ENCODE data around the gene CD34.
"Not testable (repeated sequence)": the region's sequence is repeated elsewhere in the genome, so short reads cannot be mapped to it uniquely, and the experiment has no call there.

Gene CD34

DNA sequence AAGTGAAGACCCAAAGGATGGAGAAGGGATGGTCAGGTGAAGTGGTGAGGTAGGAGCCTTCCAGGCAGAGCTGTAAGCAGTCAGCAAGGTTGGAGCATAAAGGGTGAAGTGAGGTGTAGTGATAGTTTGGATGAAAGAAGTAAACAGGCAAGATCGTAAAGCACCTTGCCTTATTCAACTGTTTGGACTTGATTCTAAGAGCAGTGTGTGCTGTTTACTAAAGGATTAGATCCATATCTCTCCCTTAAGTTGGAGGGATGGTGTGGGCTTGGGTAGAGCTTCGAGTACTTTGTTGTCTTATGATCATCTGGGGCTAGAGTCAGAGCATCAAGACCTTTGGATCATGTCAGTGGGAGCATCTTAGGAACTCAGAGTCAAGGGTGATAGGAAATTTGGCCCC, 39.8 kb upstream of the CD34 start:
- DNase-seq (ENCODE audit: insufficient read length, low spot score) (no peak), FAIRE-seq (no peak)
- TF ChIP-seq TAF1 (IDR thresholded peaks at IDR 0.05; ENCODE audit: low read depth, low read length): no peak
- no peak for TF ChIP-seq POLR2AphosphoS5 (IDR thresholded peaks at IDR 0.05; ENCODE audit: low read depth, low read length)
- TF ChIP-seq POU2F2 (IDR thresholded peaks at IDR 0.05; ENCODE audit: low read depth, low read length): no peak
- TF ChIP-seq SPI1 (IDR thresholded peaks at IDR 0.05; ENCODE audit: low read depth, low read length): no peak
- TF ChIP-seq PAX5 (IDR thresholded peaks at IDR 0.05; ENCODE audit: insufficient read depth, low read length, severe bottlenecking): no peak
- no peak for TF ChIP-seq POLR2A (IDR thresholded peaks at IDR 0.05; ENCODE audit: low read depth, low read length)

DNA sequence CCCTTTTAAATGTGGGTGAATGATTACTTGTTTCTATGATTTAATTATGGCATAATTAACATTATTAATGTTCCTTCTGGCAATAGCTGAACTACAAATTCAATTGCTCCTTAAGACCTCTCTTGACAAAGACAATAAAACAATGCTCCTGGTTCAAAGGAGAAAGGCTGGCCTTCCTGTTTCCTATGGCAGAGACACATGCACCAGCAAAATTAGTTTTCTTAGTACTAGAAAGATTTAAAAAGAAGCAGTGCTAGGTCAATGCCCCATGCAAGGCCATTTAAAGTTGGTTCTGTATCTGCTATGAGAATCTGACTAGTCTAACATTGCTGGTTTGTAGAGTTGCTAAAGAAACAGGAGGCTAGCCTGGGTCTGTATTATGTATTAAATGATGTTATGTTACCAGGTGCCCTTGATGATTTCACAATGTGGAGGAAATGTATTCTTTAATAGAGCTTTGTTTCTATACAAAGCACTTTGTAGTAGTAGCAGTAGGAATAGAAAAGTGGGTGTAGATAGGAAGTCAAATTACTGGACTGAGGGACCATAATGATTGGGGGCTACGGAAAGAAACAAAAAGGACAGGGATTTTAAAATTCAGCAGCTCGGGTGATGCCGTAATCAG, 38.8 kb upstream of the CD34 start:
- TF ChIP-seq POLR2A (IDR thresholded peaks at IDR 0.05; ENCODE audit: low read depth, low read length) (no peak), SPI1 (IDR thresholded peaks at IDR 0.05; ENCODE audit: low read depth, low read length) (no peak), PAX5 (IDR thresholded peaks at IDR 0.05; ENCODE audit: insufficient read depth, low read length, severe bottlenecking) (no peak), POU2F2 (IDR thresholded peaks at IDR 0.05; ENCODE audit: low read depth, low read length) (no peak), TAF1 (IDR thresholded peaks at IDR 0.05; ENCODE audit: low read depth, low read length) (no peak), POLR2AphosphoS5 (IDR thresholded peaks at IDR 0.05; ENCODE audit: low read depth, low read length) (no peak)
- FAIRE-seq (no peak), DNase-seq (ENCODE audit: insufficient read length, low spot score) (no peak)

DNA sequence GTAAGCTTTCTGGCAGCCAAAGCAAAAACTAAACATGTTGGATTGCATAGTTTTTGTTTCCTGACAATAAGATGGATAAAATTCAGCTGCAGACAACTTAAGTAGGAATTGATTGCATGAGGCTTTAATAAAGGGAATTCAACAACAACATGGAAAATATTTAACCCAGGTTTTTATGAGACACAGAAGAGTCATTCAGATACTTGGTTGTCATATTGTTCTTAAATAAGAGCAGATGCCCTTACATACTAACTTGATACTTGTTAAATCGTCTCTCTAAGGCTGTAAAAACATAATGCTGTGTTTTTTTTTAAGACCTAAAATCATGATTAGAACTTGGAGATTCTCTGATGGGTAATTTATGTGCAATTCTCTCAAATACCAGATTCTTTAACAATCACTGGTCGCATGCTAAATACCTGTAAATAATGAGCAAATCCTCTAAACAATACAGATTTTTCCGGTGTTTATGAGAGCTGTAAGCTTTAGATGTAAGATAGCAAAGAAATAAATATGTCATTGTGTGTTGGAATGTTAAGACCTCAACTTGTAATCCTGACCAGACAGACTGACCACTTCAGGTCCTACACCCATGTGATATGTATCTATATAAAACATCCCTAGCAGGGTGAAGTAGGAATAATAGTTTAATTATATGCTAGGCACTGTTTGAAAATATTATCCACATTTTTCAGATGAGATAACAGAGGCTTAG, 37.8 kb upstream of the CD34 start:
- FAIRE-seq (no peak), DNase-seq (ENCODE audit: insufficient read length, low spot score) (no peak)

DNA sequence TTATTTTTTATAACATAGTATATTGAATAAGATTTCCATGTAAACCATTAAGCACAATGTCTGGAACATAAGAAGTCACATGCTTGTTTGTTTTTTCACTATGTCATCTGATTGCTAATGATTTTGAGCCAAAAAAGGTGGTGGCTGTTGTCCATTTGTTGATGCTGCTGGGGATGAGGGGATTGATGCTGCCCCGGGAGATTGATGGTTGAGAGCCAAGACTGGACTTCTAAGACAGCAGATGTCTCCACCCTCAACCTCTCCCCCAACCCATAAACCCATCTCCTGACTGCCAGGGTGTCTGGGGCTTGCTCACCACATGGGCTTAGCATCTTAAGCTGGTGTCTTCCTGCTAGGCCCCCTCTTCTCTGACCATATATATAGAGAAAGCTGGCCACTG, 35.8 kb upstream of the CD34 start:
- DNase-seq (ENCODE audit: insufficient read length, low spot score) (no peak), FAIRE-seq (no peak)
- TF ChIP-seq TAF1 (IDR thresholded peaks at IDR 0.05; ENCODE audit: low read depth, low read length): no peak
- no peak for TF ChIP-seq PAX5 (IDR thresholded peaks at IDR 0.05; ENCODE audit: insufficient read depth, low read length, severe bottlenecking)
- no peak for TF ChIP-seq POU2F2 (IDR thresholded peaks at IDR 0.05; ENCODE audit: low read depth, low read length)

More for the DNA sequence above, 37.8 kb upstream of the CD34 start:
- no peak for TF ChIP-seq POLR2A (IDR thresholded peaks at IDR 0.05; ENCODE audit: low read depth, low read length)
- no peak for TF ChIP-seq SPI1 (IDR thresholded peaks at IDR 0.05; ENCODE audit: low read depth, low read length)
- TF ChIP-seq POU2F2 (IDR thresholded peaks at IDR 0.05; ENCODE audit: low read depth, low read length): no peak
- no peak for TF ChIP-seq PAX5 (IDR thresholded peaks at IDR 0.05; ENCODE audit: insufficient read depth, low read length, severe bottlenecking)
- TF ChIP-seq POLR2AphosphoS5 (IDR thresholded peaks at IDR 0.05; ENCODE audit: low read depth, low read length): no peak
- no peak for TF ChIP-seq TAF1 (IDR thresholded peaks at IDR 0.05; ENCODE audit: low read depth, low read length)

DNA sequence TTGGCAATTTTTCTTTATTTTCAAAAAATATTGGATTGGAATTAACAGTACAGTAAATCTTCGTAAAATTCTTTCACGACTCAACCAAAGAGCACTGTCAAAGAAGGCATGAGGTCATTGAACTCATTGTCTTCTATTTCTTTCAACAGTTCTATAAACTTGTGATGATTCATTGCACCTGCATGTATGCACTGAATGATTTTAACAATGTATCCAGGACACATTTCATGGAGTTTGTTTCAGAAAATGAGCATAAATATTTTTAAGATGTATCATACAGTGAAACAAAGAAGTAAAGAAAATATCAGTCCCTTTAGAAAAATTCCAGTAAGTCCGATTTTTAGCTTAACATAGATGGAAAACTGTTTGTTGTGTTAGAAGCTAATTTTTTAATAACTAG, 33.6 kb upstream of the CD34 start:
- DNase-seq (ENCODE audit: insufficient read length, low spot score) (no peak), FAIRE-seq (no peak)
- TF ChIP-seq SPI1 (IDR thresholded peaks at IDR 0.05; ENCODE audit: low read depth, low read length): no peak
- TF ChIP-seq POLR2A (IDR thresholded peaks at IDR 0.05; ENCODE audit: low read depth, low read length): no peak
- TF ChIP-seq POLR2AphosphoS5 (IDR thresholded peaks at IDR 0.05; ENCODE audit: low read depth, low read length): no peak
- no peak for TF ChIP-seq TAF1 (IDR thresholded peaks at IDR 0.05; ENCODE audit: low read depth, low read length)
- TF ChIP-seq POU2F2 (IDR thresholded peaks at IDR 0.05; ENCODE audit: low read depth, low read length): no peak
- no peak for TF ChIP-seq PAX5 (IDR thresholded peaks at IDR 0.05; ENCODE audit: insufficient read depth, low read length, severe bottlenecking)

DNA sequence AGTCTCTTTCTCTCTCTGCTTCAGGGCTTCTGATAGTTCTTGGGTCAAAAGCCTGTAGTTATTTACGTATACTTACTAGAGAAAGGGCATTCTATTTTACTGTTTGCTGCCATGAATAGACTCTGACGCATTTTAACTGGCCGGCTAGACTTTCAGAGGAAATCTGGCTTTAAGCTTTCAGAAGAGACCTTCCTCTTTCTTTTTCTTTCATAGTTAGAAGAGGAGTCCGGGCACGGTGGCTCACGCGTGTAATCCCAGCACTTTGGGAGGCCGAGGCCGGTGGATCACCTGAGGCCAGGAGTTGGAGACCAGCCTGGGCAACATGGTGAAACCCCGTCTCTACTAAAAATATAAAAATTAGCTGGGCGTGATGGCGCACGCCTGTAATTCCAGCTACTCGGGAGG, 31.4 kb upstream of the CD34 start:
- not testable (repeated sequence) for DNase-seq (ENCODE audit: insufficient read length, low spot score); FAIRE-seq
- peak; percentile 26; the same call in 1 of the 2 replicates for TF ChIP-seq SPI1 (IDR thresholded peaks at IDR 0.05; ENCODE audit: low read depth, low read length)

DNA sequence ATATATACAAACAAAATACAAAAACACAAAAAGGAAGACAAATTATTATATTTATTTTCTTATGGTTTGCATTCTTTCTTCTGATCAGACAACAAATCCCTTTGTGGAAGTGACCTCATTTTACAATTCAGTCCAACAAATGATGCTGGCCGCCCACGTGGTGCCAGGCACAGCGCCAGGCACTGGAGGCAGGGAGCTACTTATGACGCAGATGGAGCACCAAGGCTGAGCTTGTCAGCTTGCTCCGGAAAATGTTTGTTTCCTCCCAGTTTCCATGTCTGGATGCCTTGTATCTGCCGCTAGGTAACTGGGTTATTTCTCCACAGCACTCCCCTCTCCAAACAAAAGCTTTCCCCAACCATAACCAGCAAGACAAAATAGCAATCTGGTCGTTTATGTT, 30.7 kb upstream of the CD34 start:
- no peak for FAIRE-seq
- TF ChIP-seq SPI1 (IDR thresholded peaks at IDR 0.05; ENCODE audit: low read depth, low read length): no peak
- TF ChIP-seq TAF1 (IDR thresholded peaks at IDR 0.05; ENCODE audit: low read depth, low read length): no peak
- TF ChIP-seq POU2F2 (IDR thresholded peaks at IDR 0.05; ENCODE audit: low read depth, low read length): no peak
- no peak for TF ChIP-seq POLR2A (IDR thresholded peaks at IDR 0.05; ENCODE audit: low read depth, low read length)
- TF ChIP-seq PAX5 (IDR thresholded peaks at IDR 0.05; ENCODE audit: insufficient read depth, low read length, severe bottlenecking): no peak
- no peak for TF ChIP-seq POLR2AphosphoS5 (IDR thresholded peaks at IDR 0.05; ENCODE audit: low read depth, low read length)

DNA sequence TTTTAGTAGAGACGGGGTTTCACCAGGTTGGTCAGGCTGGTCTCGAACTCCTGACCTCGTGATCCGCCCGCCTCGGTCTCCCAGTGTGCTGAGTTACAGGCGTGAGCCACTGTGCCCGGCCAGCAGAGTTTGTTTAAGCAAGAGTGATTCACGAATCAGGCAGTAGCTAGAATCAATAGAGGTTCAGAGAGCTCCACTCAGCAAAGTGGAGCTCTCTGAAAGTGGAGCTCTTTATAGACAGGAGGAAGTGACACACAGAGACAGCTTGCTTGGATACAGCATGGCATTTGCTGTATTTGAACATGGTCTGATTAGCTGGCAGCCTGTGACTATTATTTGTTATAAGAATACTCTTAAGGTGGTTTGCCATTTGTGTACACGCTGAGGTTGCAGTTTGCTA, 27.1 kb upstream of the CD34 start:
- FAIRE-seq (no peak), DNase-seq (ENCODE audit: insufficient read length, low spot score) (no peak)
- TF ChIP-seq PAX5 (IDR thresholded peaks at IDR 0.05; ENCODE audit: insufficient read depth, low read length, severe bottlenecking): no peak
- TF ChIP-seq POLR2A (IDR thresholded peaks at IDR 0.05; ENCODE audit: low read depth, low read length): no peak
- TF ChIP-seq POLR2AphosphoS5 (IDR thresholded peaks at IDR 0.05; ENCODE audit: low read depth, low read length): no peak
- no peak for TF ChIP-seq SPI1 (IDR thresholded peaks at IDR 0.05; ENCODE audit: low read depth, low read length)
- TF ChIP-seq TAF1 (IDR thresholded peaks at IDR 0.05; ENCODE audit: low read depth, low read length): no peak
- TF ChIP-seq POU2F2 (IDR thresholded peaks at IDR 0.05; ENCODE audit: low read depth, low read length): no peak

More for the DNA sequence above, 30.7 kb upstream of the CD34 start:
- no peak for DNase-seq (ENCODE audit: insufficient read length, low spot score)

DNA sequence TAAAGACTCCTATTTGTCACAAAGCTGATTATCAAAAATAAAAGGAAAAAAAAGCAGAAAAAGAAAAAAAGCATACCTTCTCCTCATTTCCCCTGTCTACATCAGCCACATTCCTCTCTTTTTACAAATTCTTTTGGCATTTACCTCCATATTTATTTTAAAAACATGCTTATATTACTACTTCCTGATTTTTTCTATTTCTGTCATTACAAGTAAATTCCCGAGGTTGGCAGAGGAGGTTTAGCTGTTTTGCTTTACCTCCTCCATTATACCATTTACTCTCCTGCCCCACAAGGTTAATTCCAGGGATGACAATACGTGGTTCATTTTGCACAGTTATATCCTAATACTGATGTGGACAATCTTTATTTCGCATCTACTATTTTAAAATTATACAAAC, 26.3 kb upstream of the CD34 start:
- DNase-seq (ENCODE audit: insufficient read length, low spot score): no peak
- FAIRE-seq: no peak
- no peak for TF ChIP-seq TAF1 (IDR thresholded peaks at IDR 0.05; ENCODE audit: low read depth, low read length)
- no peak for TF ChIP-seq PAX5 (IDR thresholded peaks at IDR 0.05; ENCODE audit: insufficient read depth, low read length, severe bottlenecking)
- no peak for TF ChIP-seq POLR2A (IDR thresholded peaks at IDR 0.05; ENCODE audit: low read depth, low read length)
- TF ChIP-seq POU2F2 (IDR thresholded peaks at IDR 0.05; ENCODE audit: low read depth, low read length): no peak
- TF ChIP-seq SPI1 (IDR thresholded peaks at IDR 0.05; ENCODE audit: low read depth, low read length): no peak
- TF ChIP-seq POLR2AphosphoS5 (IDR thresholded peaks at IDR 0.05; ENCODE audit: low read depth, low read length): no peak

DNA sequence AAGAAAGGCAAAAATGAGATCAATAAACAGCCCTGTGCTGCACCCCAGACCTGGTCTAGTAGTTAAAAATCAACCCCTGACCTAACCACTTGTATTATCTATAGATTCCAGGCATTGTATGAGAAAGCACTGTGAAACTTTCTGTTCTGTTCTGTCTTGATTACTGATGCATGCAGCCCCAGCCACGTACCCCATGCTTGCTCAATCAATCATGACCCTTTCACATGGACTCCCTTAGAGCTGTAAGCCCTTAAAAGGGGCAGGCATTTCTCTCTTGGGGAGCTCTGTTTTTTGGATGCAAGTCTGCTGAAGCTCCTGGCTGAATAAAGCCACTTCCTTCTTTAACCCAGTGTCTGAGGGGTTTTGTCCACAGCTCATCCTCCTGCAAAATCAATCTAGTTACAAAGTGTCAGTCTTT, 24.2 kb upstream of the CD34 start:
- no peak for DNase-seq (ENCODE audit: insufficient read length, low spot score)
- FAIRE-seq: peak; percentile 86
- peak; percentile 52 for TF ChIP-seq POU2F2 (IDR thresholded peaks at IDR 0.05; ENCODE audit: low read depth, low read length)
- TF ChIP-seq TAF1 (IDR thresholded peaks at IDR 0.05; ENCODE audit: low read depth, low read length): no peak
- no peak for TF ChIP-seq POLR2A (IDR thresholded peaks at IDR 0.05; ENCODE audit: low read depth, low read length)
- peak; percentile 67 for TF ChIP-seq SPI1 (IDR thresholded peaks at IDR 0.05; ENCODE audit: low read depth, low read length)
- TF ChIP-seq PAX5 (IDR thresholded peaks at IDR 0.05; ENCODE audit: insufficient read depth, low read length, severe bottlenecking): peak; percentile 91
